ENCODE data around the gene MLLT6. TPM values are rescaled to one million over a fixed set of nuclear protein-coding genes. Genes with fewer than 3 reads are reported as not detected.

Gene MLLT6
- total and polyA plus RNA-seq, 2 of the 13 experiments (the other 11 are each of a cell fraction or from before 2014, with no cell fraction given) = 50.7 to 69.5 TPM

DNA sequence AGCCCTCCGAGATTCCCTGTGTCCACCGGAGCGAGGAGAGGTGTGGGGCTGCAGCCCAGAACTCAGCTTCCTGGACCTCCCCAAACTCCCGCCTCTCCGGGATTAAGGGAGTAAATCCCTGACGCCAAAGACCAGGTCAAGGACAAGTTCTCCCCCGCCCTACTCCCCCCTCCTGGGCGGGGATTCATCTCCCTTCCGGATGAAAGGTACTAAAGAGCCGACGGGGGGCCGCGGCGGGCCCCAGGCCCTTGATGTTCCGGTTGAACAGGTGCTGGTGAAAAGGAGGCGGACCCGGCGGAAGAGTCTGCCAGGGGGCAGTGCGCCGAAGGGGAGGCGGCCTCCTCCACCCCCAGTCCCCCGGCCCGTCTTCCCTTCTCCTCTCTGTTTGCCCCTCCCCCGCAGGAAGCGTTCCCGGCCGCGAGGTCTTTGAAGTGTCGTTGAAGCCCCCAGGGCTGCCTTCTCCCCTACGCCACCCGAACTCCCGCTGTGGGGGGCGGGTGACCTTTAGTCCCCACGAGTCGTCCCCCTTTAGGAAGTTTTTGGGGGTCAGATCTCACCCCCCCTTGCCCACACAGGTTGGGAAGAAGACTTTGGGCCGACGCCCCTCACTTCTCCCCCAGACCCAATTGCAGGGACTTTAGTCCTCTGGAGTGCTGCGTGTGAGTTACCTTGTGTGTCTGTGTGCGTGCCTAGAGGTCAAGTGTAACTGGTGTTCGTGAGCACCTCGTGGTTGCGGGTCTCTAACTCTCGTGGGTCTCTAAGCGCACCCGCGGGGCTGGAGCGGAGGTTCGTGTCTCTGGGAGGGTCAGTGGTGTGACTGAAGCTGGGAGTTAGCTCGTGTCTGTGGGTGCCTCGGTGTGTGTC is 1.1 kb upstream of the MLLT6 start (continued):
- TF ChIP-seq ZNF335 (CRISPR knock-in tag; IDR thresholded peaks at IDR 0.05) (peak; percentile 84), HNRNPL (IDR thresholded peaks at IDR 0.05; ENCODE audit: low read depth, low read length) (peak; percentile 37; the same call in 1 of the 2 replicates), ZNF607 (CRISPR knock-in tag; IDR thresholded peaks at IDR 0.05; ENCODE audit: borderline replicate concordance) (peak; percentile 86; the same call in 1 of the 2 replicates), AKAP8 (CRISPR knock-in tag; IDR thresholded peaks at IDR 0.05) (peak; percentile 94; the same call in 1 of the 2 replicates), FIP1L1 (IDR thresholded peaks at IDR 0.05; ENCODE audit: borderline replicate concordance, insufficient read depth, low read depth, low read length) (peak; percentile 93), YEATS2 (CRISPR knock-in tag; IDR thresholded peaks at IDR 0.05; ENCODE audit: borderline replicate concordance) (peak; percentile 75; the same call in 1 of the 2 replicates), BCL6 (CRISPR knock-in tag; IDR thresholded peaks at IDR 0.05) (peak; percentile 97), TOE1 (CRISPR knock-in tag; IDR thresholded peaks at IDR 0.05) (no peak; the same call in 1 of the 2 replicates), ARNTL (CRISPR knock-in tag; IDR thresholded peaks at IDR 0.05) (peak; percentile 90), YY1 (IDR thresholded peaks at IDR 0.05; ENCODE audit: insufficient read depth, insufficient replicate concordance, low read depth, low read length) (peak; percentile 70), TCF7 (IDR thresholded peaks at IDR 0.05; ENCODE audit: low read depth) (peak; percentile 100)
- TF ChIP-seq, protein P1, sequence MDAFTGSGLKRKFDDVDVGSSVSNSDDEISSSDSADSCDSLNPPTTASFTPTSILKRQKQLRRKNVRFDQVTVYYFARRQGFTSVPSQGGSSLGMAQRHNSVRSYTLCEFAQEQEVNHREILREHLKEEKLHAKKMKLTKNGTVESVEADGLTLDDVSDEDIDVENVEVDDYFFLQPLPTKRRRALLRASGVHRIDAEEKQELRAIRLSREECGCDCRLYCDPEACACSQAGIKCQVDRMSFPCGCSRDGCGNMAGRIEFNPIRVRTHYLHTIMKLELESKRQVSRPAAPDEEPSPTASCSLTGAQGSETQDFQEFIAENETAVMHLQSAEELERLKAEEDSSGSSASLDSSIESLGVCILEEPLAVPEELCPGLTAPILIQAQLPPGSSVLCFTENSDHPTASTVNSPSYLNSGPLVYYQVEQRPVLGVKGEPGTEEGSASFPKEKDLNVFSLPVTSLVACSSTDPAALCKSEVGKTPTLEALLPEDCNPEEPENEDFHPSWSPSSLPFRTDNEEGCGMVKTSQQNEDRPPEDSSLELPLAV (CRISPR knock-in tag; conservative IDR thresholded peaks at IDR 0.05; ENCODE audit: low read depth) = no peak
- TF ChIP-seq, protein P2, sequence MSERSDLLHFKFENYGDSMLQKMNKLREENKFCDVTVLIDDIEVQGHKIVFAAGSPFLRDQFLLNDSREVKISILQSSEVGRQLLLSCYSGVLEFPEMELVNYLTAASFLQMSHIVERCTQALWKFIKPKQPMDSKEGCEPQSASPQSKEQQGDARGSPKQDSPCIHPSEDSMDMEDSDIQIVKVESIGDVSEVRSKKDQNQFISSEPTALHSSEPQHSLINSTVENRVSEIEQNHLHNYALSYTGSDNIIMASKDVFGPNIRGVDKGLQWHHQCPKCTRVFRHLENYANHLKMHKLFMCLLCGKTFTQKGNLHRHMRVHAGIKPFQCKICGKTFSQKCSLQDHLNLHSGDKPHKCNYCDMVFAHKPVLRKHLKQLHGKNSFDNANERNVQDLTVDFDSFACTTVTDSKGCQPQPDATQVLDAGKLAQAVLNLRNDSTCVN (CRISPR knock-in tag; IDR thresholded peaks at IDR 0.05; ENCODE audit: borderline replicate concordance) = peak; percentile 65; the same call in 1 of the 2 replicates
- TF ChIP-seq, protein P3, sequence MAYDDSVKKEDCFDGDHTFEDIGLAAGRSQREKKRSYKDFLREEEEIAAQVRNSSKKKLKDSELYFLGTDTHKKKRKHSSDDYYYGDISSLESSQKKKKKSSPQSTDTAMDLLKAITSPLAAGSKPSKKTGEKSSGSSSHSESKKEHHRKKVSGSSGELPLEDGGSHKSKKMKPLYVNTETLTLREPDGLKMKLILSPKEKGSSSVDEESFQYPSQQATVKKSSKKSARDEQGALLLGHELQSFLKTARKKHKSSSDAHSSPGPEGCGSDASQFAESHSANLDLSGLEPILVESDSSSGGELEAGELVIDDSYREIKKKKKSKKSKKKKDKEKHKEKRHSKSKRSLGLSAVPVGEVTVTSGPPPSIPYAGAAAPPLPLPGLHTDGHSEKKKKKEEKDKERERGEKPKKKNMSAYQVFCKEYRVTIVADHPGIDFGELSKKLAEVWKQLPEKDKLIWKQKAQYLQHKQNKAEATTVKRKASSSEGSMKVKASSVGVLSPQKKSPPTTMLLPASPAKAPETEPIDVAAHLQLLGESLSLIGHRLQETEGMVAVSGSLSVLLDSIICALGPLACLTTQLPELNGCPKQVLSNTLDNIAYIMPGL (CRISPR knock-in tag; IDR thresholded peaks at IDR 0.05; ENCODE audit: borderline replicate concordance in 1 of 2, low read depth in 1 of 2) = peak; percentile 57 to 78; a peak in 3 of 4 replicates
- TF ChIP-seq, protein P4, sequence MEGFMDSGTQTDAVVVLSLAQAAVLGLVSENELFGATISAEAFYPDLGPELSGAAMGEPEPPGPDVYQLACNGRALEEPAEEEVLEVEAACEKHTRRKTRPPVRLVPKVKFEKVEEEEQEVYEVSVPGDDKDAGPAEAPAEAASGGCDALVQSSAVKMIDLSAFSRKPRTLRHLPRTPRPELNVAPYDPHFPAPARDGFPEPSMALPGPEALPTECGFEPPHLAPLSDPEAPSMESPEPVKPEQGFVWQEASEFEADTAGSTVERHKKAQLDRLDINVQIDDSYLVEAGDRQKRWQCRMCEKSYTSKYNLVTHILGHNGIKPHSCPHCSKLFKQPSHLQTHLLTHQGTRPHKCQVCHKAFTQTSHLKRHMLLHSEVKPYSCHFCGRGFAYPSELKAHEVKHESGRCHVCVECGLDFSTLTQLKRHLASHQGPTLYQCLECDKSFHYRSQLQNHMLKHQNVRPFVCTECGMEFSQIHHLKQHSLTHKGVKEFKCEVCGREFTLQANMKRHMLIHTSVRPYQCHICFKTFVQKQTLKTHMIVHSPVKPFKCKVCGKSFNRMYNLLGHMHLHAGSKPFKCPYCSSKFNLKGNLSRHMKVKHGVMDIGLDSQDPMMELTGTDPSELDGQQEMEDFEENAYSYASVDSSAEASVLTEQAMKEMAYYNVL (CRISPR knock-in tag; IDR thresholded peaks at IDR 0.05; ENCODE audit: borderline replicate concordance) = peak; percentile 95
- TF ChIP-seq, protein P5, sequence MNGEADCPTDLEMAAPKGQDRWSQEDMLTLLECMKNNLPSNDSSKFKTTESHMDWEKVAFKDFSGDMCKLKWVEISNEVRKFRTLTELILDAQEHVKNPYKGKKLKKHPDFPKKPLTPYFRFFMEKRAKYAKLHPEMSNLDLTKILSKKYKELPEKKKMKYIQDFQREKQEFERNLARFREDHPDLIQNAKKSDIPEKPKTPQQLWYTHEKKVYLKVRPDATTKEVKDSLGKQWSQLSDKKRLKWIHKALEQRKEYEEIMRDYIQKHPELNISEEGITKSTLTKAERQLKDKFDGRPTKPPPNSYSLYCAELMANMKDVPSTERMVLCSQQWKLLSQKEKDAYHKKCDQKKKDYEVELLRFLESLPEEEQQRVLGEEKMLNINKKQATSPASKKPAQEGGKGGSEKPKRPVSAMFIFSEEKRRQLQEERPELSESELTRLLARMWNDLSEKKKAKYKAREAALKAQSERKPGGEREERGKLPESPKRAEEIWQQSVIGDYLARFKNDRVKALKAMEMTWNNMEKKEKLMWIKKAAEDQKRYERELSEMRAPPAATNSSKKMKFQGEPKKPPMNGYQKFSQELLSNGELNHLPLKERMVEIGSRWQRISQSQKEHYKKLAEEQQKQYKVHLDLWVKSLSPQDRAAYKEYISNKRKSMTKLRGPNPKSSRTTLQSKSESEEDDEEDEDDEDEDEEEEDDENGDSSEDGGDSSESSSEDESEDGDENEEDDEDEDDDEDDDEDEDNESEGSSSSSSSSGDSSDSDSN (CRISPR knock-in tag; IDR thresholded peaks at IDR 0.05) = peak; percentile 83

All from HepG2 (cell line).